HEK293 (cell line): ENCODE data around the gene PCYOX1L.

ENCODE experiments used
- CTCF ChIA-PET: fragments of 350-600 bp; formaldehyde crosslinking; extraction: SDS; loops from one replicate; lab custom pipeline; 2021; ENCODE audit warnings: antibody characterized with exemption; lab: Yijun Ruan, JAX
- POLR2A ChIA-PET: fragments of 300-600 bp; formaldehyde crosslinking; extraction: SDS; loops from one replicate; lab custom pipeline; 2020; ENCODE audit warnings: antibody characterized with exemption, inconsistent platforms; lab: Yijun Ruan, JAX
- H3K27ac ChIP-seq: fragments of 200-500 bp; sonication (Bioruptor generic); 2 replicates; pipeline ENCODE4 v1.5.1; 2014; ENCODE audit warnings: low read depth, low read length, control low read depth, inconsistent platforms; ENCODE audit errors: extremely low read depth
- H3K36me3 ChIP-seq, 2 experiments: fragments of 200-500 bp in 1 of 2; sonication (Bioruptor generic) in 1 of 2; 1 replicate in 1 of 2; 2 replicates in 1 of 2; pipeline ENCODE4 v1.5.1; 2014 to 2017; ENCODE audit warnings: inconsistent platforms in 2 of 2, low read length in 2 of 2; ENCODE audit not compliant: control insufficient read depth in 2 of 2, insufficient read depth in 1 of 2
- H3K4me1 ChIP-seq: fragments of 200-500 bp; sonication (Bioruptor generic); 2 replicates; pipeline ENCODE4 v1.5.1; 2014; ENCODE audit warnings: mild to moderate bottlenecking, low read length, inconsistent platforms; ENCODE audit not compliant: control insufficient read depth, insufficient read depth
- H3K4me3 ChIP-seq: 2 replicates; pipeline ENCODE4 v1.5.1; 2011; ENCODE audit warnings: low read depth, mild to moderate bottlenecking, control low read depth, low read length, moderate library complexity
- H3K9me3 ChIP-seq: fragments of 200-500 bp; sonication (Bioruptor generic); 2 replicates; pipeline ENCODE4 v1.5.1; 2014; ENCODE audit warnings: low read depth, low read length, inconsistent platforms; ENCODE audit not compliant: control insufficient read depth, insufficient read depth
- BCL11A ChIP-seq: fragments of 450-650 bp; formaldehyde crosslinking; IDR thresholded peaks from 2 replicates; pipeline ENCODE4 v1.5.1; 2016; ENCODE audit warnings: low read depth, missing biosample characterization, missing genetic modification characterization
- BCL6B ChIP-seq: fragments of 450-650 bp; formaldehyde crosslinking; IDR thresholded peaks from 2 replicates; pipeline ENCODE4 v1.5.1; 2017; ENCODE audit warnings: missing biosample characterization, missing genetic modification characterization
- PRDM2 ChIP-seq: fragments of 450-650 bp; formaldehyde crosslinking; IDR thresholded peaks from 2 replicates; pipeline ENCODE4 v1.5.1; 2016; ENCODE audit warnings: missing biosample characterization, missing genetic modification characterization, borderline replicate concordance
- RBAK ChIP-seq: fragments of 450-650 bp; formaldehyde crosslinking; IDR thresholded peaks from 2 replicates; pipeline ENCODE4 v1.5.1; 2016; ENCODE audit warnings: missing biosample characterization, missing genetic modification characterization
- SP2 ChIP-seq: fragments of 450-650 bp; formaldehyde crosslinking; IDR thresholded peaks from 2 replicates; pipeline ENCODE4 v1.5.1; 2016; ENCODE audit warnings: missing biosample characterization, missing genetic modification characterization
- ZFP3 ChIP-seq: fragments of 450-650 bp; formaldehyde crosslinking; IDR thresholded peaks from 2 replicates; pipeline ENCODE4 v1.5.1; 2016; ENCODE audit warnings: low read depth, missing biosample characterization, missing genetic modification characterization
- ZNF114 ChIP-seq: fragments of 450-650 bp; formaldehyde crosslinking; IDR thresholded peaks from 2 replicates; pipeline ENCODE4 v1.5.0; 2017; ENCODE audit warnings: missing biosample characterization, missing genetic modification characterization
- ZNF133 ChIP-seq: fragments of 450-650 bp; formaldehyde crosslinking; IDR thresholded peaks from 2 replicates; pipeline ENCODE4 v1.5.1; 2016; ENCODE audit warnings: missing biosample characterization, missing genetic modification characterization
- ZNF426 ChIP-seq: fragments of 450-650 bp; formaldehyde crosslinking; IDR thresholded peaks from 2 replicates; pipeline ENCODE4 v1.5.1; 2017; ENCODE audit warnings: missing biosample characterization, missing genetic modification characterization, mild to moderate bottlenecking, inconsistent platforms, moderate library complexity
- ZNF449 ChIP-seq: fragments of 450-650 bp; formaldehyde crosslinking; IDR thresholded peaks from 2 replicates; pipeline ENCODE4 v1.5.1; 2017; ENCODE audit warnings: missing biosample characterization, mild to moderate bottlenecking, missing genetic modification characterization, moderate library complexity
- ZNF488 ChIP-seq: fragments of 450-650 bp; formaldehyde crosslinking; IDR thresholded peaks from 2 replicates; pipeline ENCODE4 v1.5.1; 2016; ENCODE audit warnings: missing biosample characterization, missing genetic modification characterization
- ZNF513 ChIP-seq: fragments of 450-650 bp; IDR thresholded peaks from 2 replicates; pipeline ENCODE4 v1.5.1; 2018; ENCODE audit warnings: missing biosample characterization, missing genetic modification characterization
- ZNF585B ChIP-seq: fragments of 450-650 bp; formaldehyde crosslinking; IDR thresholded peaks from 2 replicates; pipeline ENCODE4 v1.5.1; 2016; ENCODE audit warnings: missing biosample characterization, missing genetic modification characterization
- ZNF600 ChIP-seq: fragments of 450-650 bp; formaldehyde crosslinking; IDR thresholded peaks from 2 replicates; pipeline ENCODE4 v1.5.1; 2016; ENCODE audit warnings: missing biosample characterization, missing genetic modification characterization
- ZNF645 ChIP-seq: fragments of 450-650 bp; formaldehyde crosslinking; IDR thresholded peaks from 2 replicates; pipeline ENCODE4; 2016; ENCODE audit warnings: missing biosample characterization, missing genetic modification characterization
- ZNF664 ChIP-seq: fragments of 450-650 bp; formaldehyde crosslinking; IDR thresholded peaks from 2 replicates; pipeline ENCODE4 v1.5.1; 2016; ENCODE audit warnings: missing biosample characterization, missing genetic modification characterization
- ZNF843 ChIP-seq: fragments of 450-650 bp; formaldehyde crosslinking; IDR thresholded peaks from 2 replicates; pipeline ENCODE4 v1.5.1; 2016; ENCODE audit warnings: missing biosample characterization, missing genetic modification characterization
- ZXDB ChIP-seq: fragments of 450-650 bp; formaldehyde crosslinking; IDR thresholded peaks from 2 replicates; pipeline ENCODE4 v1.5.1; 2016; ENCODE audit warnings: missing biosample characterization, missing genetic modification characterization

PCYOX1L gene

GRCh38 chr5:149363358-149363757 lies 5.5 kb downstream of the PCYOX1L start:
- POLR2A ChIA-PET = interaction anchor here (1.0 to 1.7 kb wide), 2 partner anchors 8 to 18 kb away, joined by 3 to 5 read pairs; partner anchors contain the start of gene GRPEL2

GRCh38 chr5:149363936-149364335 lies 6.1 kb downstream of the PCYOX1L start:
- ChIA-PET POLR2A (interaction anchor here (1.0 to 1.7 kb wide), 2 partner anchors 8 to 19 kb away, joined by 3 to 5 read pairs; partner anchors contain the start of gene GRPEL2), CTCF (interaction anchor here (1.1 to 15.5 kb wide), 4 partner anchors 8 to 79 kb away, joined by 3 to 212 read pairs (median 3); no protein-coding TSS in a partner anchor)
- H3K4me3 ChIP-seq = no peak overlapping the region
- peaks cover 0 to 6% of the 10 kb centered on the region in 2 experiments; a peak in 1 of 3 replicates for H3K36me3 ChIP-seq
- no peak for TF ChIP-seq ZNF426
- TF ChIP-seq ZNF114 (tag by site-specific recombination) = no peak
- no peak for TF ChIP-seq PRDM2 (tag by site-specific recombination)
- no peak for TF ChIP-seq ZNF449 (tag by site-specific recombination)
- TF ChIP-seq ZXDB (tag by site-specific recombination) = no peak
- TF ChIP-seq ZNF843 (tag by site-specific recombination) = no peak
- TF ChIP-seq BCL6B (tag by site-specific recombination) = no peak
- no peak for TF ChIP-seq ZNF664
- no peak for TF ChIP-seq ZNF513
- TF ChIP-seq ZNF133 = no peak
- TF ChIP-seq SP2 (tag by site-specific recombination) = no peak
- TF ChIP-seq ZFP3 (tag by site-specific recombination) = no peak
- TF ChIP-seq BCL11A (tag by site-specific recombination) = no peak
- TF ChIP-seq ZNF645 = no peak
- H3K9me3 ChIP-seq = no peaks in the 10 kb centered on the region
- no peaks in the 10 kb centered on the region for H3K4me1 ChIP-seq
- H3K27ac ChIP-seq = no peak overlapping the region

More at GRCh38 chr5:149363358-149363757, 5.5 kb downstream of the PCYOX1L start:
- Histone ChIP-seq H3K27ac (no peak overlapping the region), H3K9me3 (no peaks in the 10 kb centered on the region), H3K4me1 (no peaks in the 10 kb centered on the region), H3K36me3 (peaks cover 0 to 4% of the 10 kb centered on the region in 2 experiments; a peak in 1 of 3 replicates), H3K4me3 (no peak overlapping the region)
- CTCF ChIA-PET = interaction anchor here (0.7 to 15.5 kb wide), 5 partner anchors 8 to 1642 kb away, joined by 3 to 212 read pairs (median 3); no protein-coding TSS in a partner anchor
- TF ChIP-seq ZNF600 (tag by site-specific recombination) (peak; percentile 44; the same call in 1 of the 2 replicates), ZNF488 (tag by site-specific recombination) (no peak), RBAK (no peak), ZNF585B (tag by site-specific recombination) (no peak)
